Colonic mucosa (tissue), 4 donors: Measurements from ENCODE around the gene TMEM244. TPM values are rescaled to one million over a fixed set of nuclear protein-coding genes. Genes with fewer than 3 reads are reported as not detected.

ENCODE experiments used
- DNase-seq: peaks from one replicate; pipeline ENCODE4 v3.0.0-alpha.2; 2020
- H3K27ac ChIP-seq: fragments of 200-600 bp; one replicate; pipeline ENCODE4 v1.8.0; 2021
- H3K27me3 ChIP-seq: fragments of 200-600 bp; one replicate; pipeline ENCODE4 v1.8.0; 2021
- H3K36me3 ChIP-seq: fragments of 200-600 bp; one replicate; pipeline ENCODE4 v1.8.0; 2021
- H3K4me1 ChIP-seq: fragments of 200-600 bp; one replicate; pipeline ENCODE4 v1.8.0; 2021; ENCODE audit warnings: mild to moderate bottlenecking
- H3K4me3 ChIP-seq: fragments of 200-600 bp; one replicate; pipeline ENCODE4 v1.8.0; 2021
- H3K9ac ChIP-seq, 2 donors: one replicate each; pipeline ENCODE4 v1.7.0; 2013; ENCODE audit warnings: control low read depth in 2 of 2, low read depth in 2 of 2, low read length in 2 of 2
- H3K9me3 ChIP-seq: fragments of 200-600 bp; one replicate; pipeline ENCODE4 v1.8.0; 2021
- CTCF ChIP-seq: fragments of 200-600 bp; IDR thresholded peaks from one replicate; pipeline ENCODE4 v1.8.0; 2022; ENCODE audit warnings: antibody characterized with exemption, mild to moderate bottlenecking
- intact Hi-C: fragments of 100-400 bp; cut with DNase I; formaldehyde crosslinking; loops from one replicate; pipeline ENCODE4 v1.14.1; 2022
- total RNA-seq, 2 donors: library from RNA; stranded (reverse); fragmentation: NEBNext Ultra II Directional in 1 of 2; extraction: Animal tissue kit (Norgen Biotek cat#: 25700) in 1 of 2; gene quantifications; one replicate each; pipeline ENCODE4 v1.2.1, GENCODE V29; 2021
- donor health status: healthy.
- donor health status: DM: no; HTN: no; CAD: no.
- donor health status: DM: no; HTN: no; CAD: no.

TMEM244 gene
- total RNA-seq, 2 donors from 2014 or later = not detected

GRCh38 chr6:129785047-129785755, 75.9 kb downstream of the TMEM244 start:
- H3K4me1 ChIP-seq = no peaks in the 10 kb centered on the region

More at GRCh38 chr6:129785047-129785755, 75.9 kb downstream of the TMEM244 start:
- Histone ChIP-seq H3K4me3 (no peak overlapping the region), H3K27me3 (no peaks in the 10 kb centered on the region), H3K9me3 (no peaks in the 10 kb centered on the region), H3K36me3 (no peaks in the 10 kb centered on the region), H3K9ac (no peak overlapping the region), H3K27ac (no peak overlapping the region)
- intact Hi-C loops = no loop called here
- TF ChIP-seq CTCF = no peak
- DNase-seq = no peak

Other genes with a start within 250 kb of the TMEM244 start
- 10 to 100 TPM; 18.7 to 28.3 TPM for gene ARHGAP18, start 151.1 kb downstream of the TMEM244 start, total RNA-seq
- gene L3MBTL3, start 157.3 kb upstream of the TMEM244 start, total RNA-seq = 10 to 100 TPM in 1 of 2 donors, 1 to 10 TPM in 1; 9.8 to 13.1 TPM